Activated CD8-positive, alpha-beta memory T cell treated with anti-CD3 and anti-CD28 coated beads, Interleukin-2, amount 50 U/mL, for 24 hours (primary cell): ENCODE measurements around the gene C1orf159.
"Not testable (repeated sequence)": the region's sequence is repeated elsewhere in the genome, so short reads cannot be mapped to it uniquely, and the experiment has no call there.

Experiments
- DNase-seq: peaks from one replicate; pipeline ENCODE4 v3.0.0-alpha.2; 2020; ENCODE audit errors: extremely low read depth

The C1orf159 gene

GRCh38 chr1:1118011-1118875 lies 2.4 kb upstream of the C1orf159 start:
- no peak for DNase-seq

GRCh38 chr1:1117469-1117831 lies 1.6 kb upstream of the C1orf159 start:
- DNase-seq = no peak

- DNase-seq = no peak
Measured at GRCh38 chr1:1116701-1117468, 996 bp upstream of the C1orf159 start.

- no peak for DNase-seq
Measured at GRCh38 chr1:1115136-1115785, 628 bp downstream of the C1orf159 start.

GRCh38 chr1:1114431-1114830 lies 1.5 kb downstream of the C1orf159 start:
- no peak for DNase-seq

- DNase-seq = no peak
Measured at GRCh38 chr1:1112237-1112985, 3.5 kb downstream of the C1orf159 start.

- no peak for DNase-seq
Measured at GRCh38 chr1:1111516-1112236, 4.2 kb downstream of the C1orf159 start.

GRCh38 chr1:1110561-1110971 lies 5.3 kb downstream of the C1orf159 start:
- no peak for DNase-seq

GRCh38 chr1:1109743-1110142 lies 6.1 kb downstream of the C1orf159 start:
- no peak for DNase-seq

GRCh38 chr1:1106510-1107221 lies 9.2 kb downstream of the C1orf159 start:
- DNase-seq = no peak

GRCh38 chr1:1104152-1104551 lies 11.7 kb downstream of the C1orf159 start:
- not testable (repeated sequence) for DNase-seq

GRCh38 chr1:1101503-1101902 lies 14.4 kb downstream of the C1orf159 start:
- DNase-seq = no peak

GRCh38 chr1:1100296-1100695 lies 15.6 kb downstream of the C1orf159 start:
- no peak for DNase-seq

- no peak for DNase-seq
Measured at GRCh38 chr1:1099506-1100183, 16.2 kb downstream of the C1orf159 start.

GRCh38 chr1:1098681-1099421 lies 17.0 kb downstream of the C1orf159 start:
- no peak for DNase-seq

GRCh38 chr1:1096136-1096535 lies 19.8 kb downstream of the C1orf159 start:
- DNase-seq = not testable (repeated sequence)

- DNase-seq = no peak
Measured at GRCh38 chr1:1094981-1095380, 20.9 kb downstream of the C1orf159 start.

- DNase-seq = no peak
Measured at GRCh38 chr1:1093610-1093943, 22.3 kb downstream of the C1orf159 start.

- no peak for DNase-seq
Measured at GRCh38 chr1:1092894-1093609, 22.8 kb downstream of the C1orf159 start.
